Amniotic stem cell (primary cell): ENCODE results near the gene ZNF652.
"Not testable (repeated sequence)": the region's sequence is repeated elsewhere in the genome, so short reads cannot be mapped to it uniquely, and the experiment has no call there.

ENCODE experiments used
- DNase-seq: peaks from one replicate; lab custom pipeline; 2025; lab: John Stamatoyannopoulos, UW

Gene ZNF652

GRCh38 chr17:49361902-49362722 is at the start of gene ZNF652:
Gene ZNF652 (minus strand): TSS chr17:49362250. CDS start chr17:49317725, 44,525 bp downstream.
- DNase-seq = peak; percentile 75

- no peak for DNase-seq
Measured at GRCh38 chr17:49409066-49409465, 47.0 kb upstream of the ZNF652 start.

DNA sequence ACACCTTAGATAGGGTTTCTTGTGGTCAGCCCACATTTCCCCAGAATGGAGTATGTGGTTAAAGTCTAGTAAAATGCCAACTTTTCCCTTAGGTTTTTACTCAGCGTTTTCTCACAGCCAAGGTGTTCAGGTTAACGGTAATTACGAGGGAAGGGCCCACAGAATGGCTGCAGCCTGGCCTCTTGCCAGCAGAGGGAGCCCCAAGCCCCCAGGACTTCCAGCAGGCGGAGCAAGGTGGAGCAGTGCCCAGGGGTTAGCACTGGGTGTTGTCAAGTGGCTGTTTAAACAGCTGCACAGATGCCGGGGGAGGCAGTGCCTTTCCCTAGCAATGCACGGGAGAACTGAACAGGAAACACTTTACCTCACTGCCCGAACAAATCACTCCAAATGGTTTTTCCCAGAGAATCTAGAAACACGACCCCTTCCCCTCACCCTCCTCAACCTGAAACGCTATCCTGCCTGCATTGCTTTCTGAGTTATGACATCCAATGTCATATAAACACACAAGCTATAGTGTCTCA is 46.0 kb upstream of the ZNF652 start:
- no peak for DNase-seq

- no peak for DNase-seq
Measured at GRCh38 chr17:49407086-49407485, 45.0 kb upstream of the ZNF652 start.

DNA sequence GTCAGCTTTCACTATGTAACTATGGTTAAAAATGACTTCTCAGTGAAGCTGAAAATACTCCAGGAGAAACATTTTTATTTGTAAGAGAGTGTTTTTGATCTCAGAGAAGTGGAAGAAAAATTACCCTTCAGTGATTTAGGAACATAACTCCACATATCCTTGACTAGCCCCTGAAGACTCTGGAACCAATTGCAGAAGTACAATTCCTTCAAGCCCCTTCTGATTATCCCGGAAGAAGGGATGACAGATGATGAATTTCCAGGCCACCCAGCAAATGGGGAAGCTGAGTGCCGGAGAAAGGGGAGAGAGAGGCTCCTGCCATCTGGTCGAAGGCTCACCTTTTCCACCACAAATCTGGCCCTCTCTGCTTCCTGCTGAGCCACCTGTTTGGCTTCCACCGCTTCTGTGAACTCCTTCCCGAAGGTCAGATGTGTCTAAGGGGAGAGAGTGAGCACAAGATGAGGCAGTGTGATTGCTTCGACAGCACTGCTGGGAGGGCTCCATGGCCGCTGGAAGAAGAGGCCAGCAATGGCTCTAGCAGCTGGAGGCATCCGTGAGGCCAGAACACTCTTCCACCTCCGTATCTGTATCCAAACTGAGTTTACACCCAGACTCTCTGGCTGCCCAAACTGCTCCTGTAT is 44.5 kb upstream of the ZNF652 start:
- no peak for DNase-seq

DNA sequence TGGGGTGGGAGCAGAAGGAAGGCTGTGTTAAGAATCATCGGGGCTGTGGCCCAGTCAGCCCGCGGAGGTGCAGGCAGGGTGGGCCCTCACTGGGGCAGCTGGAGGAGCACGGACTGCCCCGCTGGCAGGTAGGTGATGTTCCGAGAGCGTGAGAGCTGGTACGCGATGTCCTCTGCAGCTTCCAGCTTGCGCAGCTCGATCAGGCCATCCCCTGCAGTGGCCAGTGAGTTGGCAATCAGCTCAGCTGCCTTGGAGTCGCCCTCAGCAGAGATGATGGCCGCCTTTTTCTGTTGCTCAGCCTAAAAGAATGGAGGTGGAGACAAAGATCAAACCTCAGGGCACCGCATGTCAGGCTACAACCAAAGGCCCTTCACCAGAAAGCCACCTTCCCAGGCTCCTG is 42.9 kb upstream of the ZNF652 start:
- DNase-seq = no peak

- DNase-seq = no peak
Measured at GRCh38 chr17:49404361-49404760, 42.3 kb upstream of the ZNF652 start.

DNA sequence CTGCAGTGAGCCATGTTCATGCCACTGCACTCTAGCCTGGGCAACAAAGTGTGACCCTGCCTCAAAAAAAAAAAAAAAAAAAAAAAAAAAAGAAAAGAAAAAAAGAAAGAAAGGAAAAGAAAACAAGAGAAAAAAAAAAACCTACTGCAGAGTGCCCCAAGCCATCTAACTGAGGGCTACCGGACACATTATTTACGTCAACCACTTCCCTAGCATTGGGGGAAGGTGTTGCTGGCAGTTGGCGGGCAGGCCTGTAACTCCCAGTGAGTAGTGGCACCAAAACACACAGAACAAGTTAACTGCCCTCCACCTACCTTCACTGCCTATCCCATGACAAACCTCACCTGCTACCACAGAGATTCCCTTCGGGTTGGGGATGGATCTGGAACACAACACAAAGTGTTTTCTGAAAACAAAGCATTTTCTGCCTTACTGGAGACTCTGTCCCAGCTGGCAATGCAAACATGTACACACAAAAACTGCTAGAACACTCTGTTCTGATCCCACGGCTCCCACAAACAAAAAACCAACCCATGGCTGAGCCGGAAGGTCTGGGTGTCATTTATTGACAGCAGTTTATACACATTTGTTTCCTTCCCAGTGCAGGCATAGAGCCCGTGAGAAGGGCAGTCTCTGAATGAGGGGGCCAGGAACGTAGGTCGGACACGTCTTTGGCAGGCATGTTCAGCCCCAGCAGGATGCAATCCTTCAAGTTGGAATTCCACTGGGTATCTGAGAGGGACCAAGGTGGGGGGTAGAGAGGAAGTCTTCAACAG is 41.7 kb upstream of the ZNF652 start:
- no peak for DNase-seq

DNA sequence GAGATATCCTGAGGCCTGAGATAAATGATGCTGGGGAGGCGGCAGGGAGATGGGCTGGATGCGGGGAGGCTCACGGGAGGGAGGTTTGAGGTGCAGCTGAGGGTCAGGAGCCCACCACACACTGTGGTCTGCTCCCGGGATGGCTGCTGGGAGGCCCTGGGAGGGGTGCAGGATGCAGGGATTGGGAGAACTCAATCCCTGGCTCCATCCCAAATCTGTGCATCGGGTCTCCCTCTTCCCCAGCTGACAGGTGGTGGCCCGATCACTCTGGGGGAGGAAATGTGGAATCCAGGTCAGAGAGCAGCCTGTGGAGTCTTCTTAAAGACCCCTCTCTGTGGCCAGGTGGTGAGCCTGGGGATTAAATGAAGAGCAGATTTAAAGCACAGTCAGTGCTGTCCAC is 40.7 kb upstream of the ZNF652 start:
- no peak for DNase-seq

DNA sequence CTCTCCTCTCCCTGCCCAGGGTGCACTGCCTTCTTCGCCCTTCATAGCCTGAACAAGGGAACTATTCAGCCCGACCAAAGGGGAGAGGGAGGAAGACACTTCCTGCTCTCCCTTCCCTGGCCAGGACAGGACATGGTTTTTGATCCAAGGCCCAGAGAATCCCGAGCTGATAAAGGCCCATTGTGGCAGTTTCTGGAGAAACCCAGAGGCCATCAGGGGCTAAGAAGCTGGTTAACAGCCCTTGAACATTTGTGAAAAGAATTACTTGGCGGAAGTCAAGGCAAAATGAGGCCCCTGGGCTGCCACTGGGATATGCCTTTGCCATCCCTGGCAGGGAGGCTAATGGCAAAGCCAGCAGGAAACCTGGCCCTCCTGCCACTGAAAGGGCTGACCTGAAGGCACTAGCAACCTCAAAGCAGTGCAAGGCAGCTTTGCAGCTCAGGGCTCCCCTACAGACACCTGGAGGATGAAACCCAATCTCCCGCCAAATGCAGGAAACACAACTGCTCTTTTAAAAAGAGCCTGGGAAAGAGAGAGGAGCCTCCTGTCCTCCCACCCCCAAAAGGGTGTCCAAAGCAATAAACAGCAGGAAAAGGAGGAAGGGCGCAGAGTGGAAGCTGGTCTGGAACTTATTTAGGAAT is 40.0 kb upstream of the ZNF652 start:
- no peak for DNase-seq

GRCh38 chr17:49399995-49400394 is 37.9 kb upstream of the ZNF652 start:
- DNase-seq = no peak

- no peak for DNase-seq
Measured at GRCh38 chr17:49397586-49397985, 35.5 kb upstream of the ZNF652 start.

DNA sequence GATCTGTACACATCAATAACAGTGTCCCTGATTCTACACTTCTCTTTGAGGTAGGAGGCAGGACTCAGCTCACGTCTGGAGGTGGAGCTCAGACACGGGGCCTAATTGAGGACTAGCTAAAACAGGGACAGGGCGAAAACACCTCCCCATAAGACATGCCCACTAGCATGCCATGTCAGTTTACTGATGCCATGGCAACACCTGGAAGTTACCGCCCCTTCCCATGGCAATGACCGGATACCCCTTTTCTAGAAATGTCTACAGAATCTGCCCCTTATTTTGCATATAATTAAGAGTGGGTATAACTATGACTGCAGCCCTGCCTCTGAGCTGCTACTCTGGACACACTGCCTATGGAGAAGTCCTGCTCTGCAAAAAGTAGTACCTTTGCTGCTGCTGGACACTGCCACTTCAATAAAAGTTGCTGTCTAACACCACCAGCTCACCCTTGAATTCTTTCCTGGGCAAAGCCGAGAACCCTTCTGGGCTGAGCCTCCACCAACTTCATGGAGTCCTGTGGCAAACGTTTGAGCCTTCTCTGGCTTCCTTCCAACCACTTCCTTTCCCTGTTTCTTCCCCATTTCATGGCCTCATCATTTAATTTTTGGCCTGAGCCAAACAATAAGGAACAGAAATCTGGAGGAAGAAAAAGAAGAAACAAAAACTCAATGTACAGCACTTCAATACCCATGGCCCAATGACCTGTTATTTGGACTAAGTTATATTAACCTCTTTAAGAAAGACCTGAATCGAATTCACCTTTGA is 31.6 kb upstream of the ZNF652 start:
- no peak for DNase-seq

DNA sequence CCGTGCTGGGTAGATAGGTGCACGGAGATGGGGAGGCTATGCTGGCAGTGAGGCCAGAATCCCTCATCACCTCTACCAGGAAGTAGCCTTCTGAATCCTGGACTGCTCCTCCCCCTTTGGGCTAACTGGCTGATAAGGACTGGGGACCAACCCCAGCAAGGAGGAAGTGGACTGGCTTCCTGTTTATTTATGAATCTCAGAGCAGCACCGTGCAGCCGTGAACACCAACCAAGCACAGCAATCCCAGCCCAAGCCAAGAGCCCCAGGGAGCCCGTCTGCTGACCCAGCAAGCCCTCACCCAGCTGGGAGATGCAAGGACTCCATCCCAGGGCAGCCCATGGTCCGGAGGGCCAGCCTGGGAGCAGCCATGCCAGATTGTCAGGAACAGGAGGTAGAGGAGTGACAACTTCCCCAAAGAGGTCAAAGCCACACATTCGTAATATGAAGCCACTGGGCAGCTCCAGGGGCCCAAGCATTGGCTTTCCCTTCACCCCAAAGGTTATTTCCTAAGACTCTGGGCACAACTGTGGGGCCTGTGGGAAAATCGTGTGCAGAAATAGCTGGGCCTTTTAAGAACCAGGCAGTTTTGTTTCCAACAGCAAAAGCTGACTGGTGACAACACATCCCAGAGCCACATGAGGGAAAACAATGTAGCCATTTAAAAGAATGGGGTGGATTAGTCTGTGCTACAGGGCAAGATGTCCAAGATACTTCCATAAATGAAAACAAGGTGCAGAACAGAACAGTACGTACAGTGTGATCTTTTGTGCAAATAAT is 28.7 kb upstream of the ZNF652 start:
- DNase-seq = no peak

GRCh38 chr17:49389514-49390347 is 27.7 kb upstream of the ZNF652 start:
- DNase-seq = not testable (repeated sequence)

DNA sequence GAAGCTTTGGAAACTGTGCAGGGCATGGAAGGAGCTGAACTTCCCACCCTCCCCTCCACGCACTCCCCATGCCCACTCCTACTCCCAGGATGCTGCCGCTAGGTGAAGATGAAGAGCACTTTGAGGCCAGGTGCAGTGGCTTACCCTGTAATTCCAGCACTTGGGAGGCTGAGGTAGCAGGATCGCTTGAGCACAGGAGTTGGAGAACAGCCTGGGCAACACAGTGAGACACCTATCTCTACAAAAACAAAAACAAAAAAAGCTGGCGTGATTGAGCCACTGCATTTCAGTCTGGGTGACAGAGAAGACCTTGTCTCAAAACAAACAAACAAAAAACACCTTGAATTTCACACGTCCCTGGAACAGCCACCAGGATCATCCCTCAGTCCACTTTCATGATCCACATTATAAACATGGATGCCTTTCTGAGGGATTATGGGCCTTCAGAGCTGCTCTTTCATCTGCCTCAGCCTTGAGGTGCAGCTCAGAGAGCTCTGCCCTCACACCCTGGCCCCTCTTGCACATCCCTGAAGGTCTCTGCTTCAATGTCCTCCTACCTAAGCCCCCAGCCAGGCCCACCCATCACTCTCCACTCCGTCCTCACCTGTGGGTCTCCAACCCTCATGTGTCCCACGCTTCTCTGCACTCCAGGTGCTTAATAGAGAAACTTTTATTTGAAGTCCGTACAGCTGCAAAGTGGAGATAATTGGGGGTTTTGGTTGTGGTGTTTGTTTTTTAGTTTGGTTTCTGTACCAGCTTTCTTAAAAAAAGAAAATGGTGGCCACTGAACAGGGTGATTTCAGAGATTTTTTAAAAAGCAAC is 26.9 kb upstream of the ZNF652 start:
- no peak for DNase-seq

- no peak for DNase-seq
Measured at GRCh38 chr17:49388290-49388640, 26.2 kb upstream of the ZNF652 start.

GRCh38 chr17:49387498-49388289 is 25.6 kb upstream of the ZNF652 start:
- DNase-seq = no peak
